ENCODE measurements around the gene STK4. TPM values are rescaled to one million over a fixed set of nuclear protein-coding genes. Genes with fewer than 3 reads are reported as not detected.

STK4 gene
- total RNA-seq, 1 donor from 2014 or later = 13.7 TPM

GRCh38 chr20:45028424-45029136 is 62.3 kb downstream of the STK4 start:
- no peak for DNase-seq (ENCODE audit: low read depth in 2 of 2)

GRCh38 chr20:45029884-45030283 is 63.6 kb downstream of the STK4 start:
- no peak for DNase-seq (ENCODE audit: low read depth in 2 of 2)

- DNase-seq (ENCODE audit: low read depth in 2 of 2) = no peak
Observed at GRCh38 chr20:45032276-45032675, 66.0 kb downstream of the STK4 start.

GRCh38 chr20:45032781-45033180 is 66.5 kb downstream of the STK4 start:
- DNase-seq (ENCODE audit: low read depth in 2 of 2) = no peak

- DNase-seq (ENCODE audit: low read depth in 2 of 2) = no peak
Observed at GRCh38 chr20:45034436-45034835, 68.1 kb downstream of the STK4 start.

GRCh38 chr20:45036044-45036755 is 69.9 kb downstream of the STK4 start:
- DNase-seq (ENCODE audit: low read depth in 2 of 2) = peak in 1 of 2 donors; percentile 41

GRCh38 chr20:45037050-45037449 is 70.7 kb downstream of the STK4 start:
- DNase-seq (ENCODE audit: low read depth in 2 of 2) = peak in 1 of 2 donors; percentile 64

- DNase-seq (ENCODE audit: low read depth in 2 of 2) = no peak
Observed at GRCh38 chr20:45037635-45038034, 71.3 kb downstream of the STK4 start.

- no peak for DNase-seq (ENCODE audit: low read depth in 2 of 2)
Observed at GRCh38 chr20:45038745-45039474, 72.6 kb downstream of the STK4 start.

GRCh38 chr20:45039475-45039820 is 73.1 kb downstream of the STK4 start:
- no peak for DNase-seq (ENCODE audit: low read depth in 2 of 2)

- peak; percentile 76 to 94 for DNase-seq (ENCODE audit: low read depth in 2 of 2)
Observed at GRCh38 chr20:45041464-45042337, 75.4 kb downstream of the STK4 start.

- no peak for DNase-seq (ENCODE audit: low read depth in 2 of 2)
Observed at GRCh38 chr20:45042978-45043377, 76.7 kb downstream of the STK4 start.

- DNase-seq (ENCODE audit: low read depth in 2 of 2) = peak; percentile 46 to 86
Observed at GRCh38 chr20:45044084-45044573, 77.8 kb downstream of the STK4 start.

GRCh38 chr20:45044601-45045000 is 78.3 kb downstream of the STK4 start:
- DNase-seq (ENCODE audit: low read depth in 2 of 2) = no peak

GRCh38 chr20:45047581-45048119 is 81.3 kb downstream of the STK4 start:
- DNase-seq (ENCODE audit: low read depth in 2 of 2) = no peak

GRCh38 chr20:45049438-45049837 is 83.1 kb downstream of the STK4 start:
- peak in 1 of 2 donors; percentile 28 for DNase-seq (ENCODE audit: low read depth in 2 of 2)

- DNase-seq (ENCODE audit: low read depth in 2 of 2) = peak in 1 of 2 donors; percentile 7
Observed at GRCh38 chr20:45049904-45050471, 83.7 kb downstream of the STK4 start.

GRCh38 chr20:45051204-45052060 is 85.1 kb downstream of the STK4 start:
- no peak for DNase-seq (ENCODE audit: low read depth in 2 of 2)

- no peak for DNase-seq (ENCODE audit: low read depth in 2 of 2)
Observed at GRCh38 chr20:45052698-45053429, 86.6 kb downstream of the STK4 start.
